Small intestine (tissue), 7 donors: ENCODE measurements around the gene WDCP. TPM values are rescaled to one million over a fixed set of nuclear protein-coding genes. Genes with fewer than 3 reads are reported as not detected.
A peak's percentile ranks its signal among the peaks of the same experiment; 100 is the strongest.

Source experiments
- DNase-seq, 2 donors: peaks; one replicate each; pipeline versions ENCODE4 v3.0.0 to v3.0.0-alpha.2; 2013
- FAIRE-seq: peaks from 2 replicates; lab custom pipeline; 2012; peaks lifted over from hg19 to GRCh38; lab: Jason Lieb, UNC
- H3K27ac ChIP-seq, 3 donors: one replicate each; pipeline ENCODE4 v1.5.1; 2013; ENCODE audit warnings: low read length in 2 of 3, mild to moderate bottlenecking in 2 of 3, control low read depth in 1 of 3, inconsistent platforms in 1 of 3, low read depth in 1 of 3, moderate library complexity in 1 of 3
- H3K27me3 ChIP-seq, 3 donors: one replicate each; pipeline ENCODE4 v1.6.1; 2013; ENCODE audit warnings: low read length in 3 of 3, inconsistent platforms in 1 of 3; ENCODE audit not compliant: control insufficient read depth in 3 of 3, insufficient read depth in 3 of 3
- H3K36me3 ChIP-seq, 3 donors: one replicate each; pipeline ENCODE4 v1.6.1; 2013; ENCODE audit warnings: low read length in 3 of 3, inconsistent platforms in 1 of 3, low read depth in 1 of 3, mild to moderate bottlenecking in 1 of 3, moderate library complexity in 1 of 3; ENCODE audit not compliant: control insufficient read depth in 3 of 3, insufficient read depth in 2 of 3
- H3K4me1 ChIP-seq, 3 donors: one replicate each; pipeline ENCODE4 v1.6.1; 2013; ENCODE audit warnings: low read length in 2 of 3, inconsistent platforms in 1 of 3, low read depth in 1 of 3, mild to moderate bottlenecking in 1 of 3, moderate library complexity in 1 of 3; ENCODE audit not compliant: control insufficient read depth in 3 of 3, insufficient read depth in 2 of 3
- H3K4me3 ChIP-seq, 3 donors: one replicate each; pipeline ENCODE4 v1.5.1; 2013; ENCODE audit warnings: low read length in 3 of 3, control low read depth in 1 of 3, inconsistent platforms in 1 of 3, low read depth in 1 of 3, mild to moderate bottlenecking in 1 of 3, moderate library complexity in 1 of 3
- H3K9me3 ChIP-seq, 2 donors: one replicate each; pipeline ENCODE4 v1.6.1; 2013; ENCODE audit warnings: low read depth in 1 of 2, low read length in 1 of 2; ENCODE audit not compliant: control insufficient read depth in 2 of 2, insufficient read depth in 1 of 2
- WGBS, 3 donors: extraction: QIAGEN DNeasy Blood & Tissue Kit; methylation state at CpG; one replicate each; pipeline ENCODE4 v1.1.7; 2013; 5-methylcytosine and 5-hydroxymethylcytosine counted together
- polyA plus RNA-seq, 4 donors: library from polyadenylated mRNA; stranded (reverse) in 3 of 4; unstranded in 1 of 4; fragments of 200-250 nt in 3 of 4; fragments of 120-200 nt in 1 of 4; gene quantifications; one replicate each; pipeline versions ENCODE4 v1.2.1 to v1.2.3, GENCODE V29; 2013
- donor health status: healthy with polysubstance abuse.
- donor health status: control.
- donor health status: control.
- donor health status: Bipolar disorder and iron deficiency.
- donor health status: healthy.

The WDCP gene
- polyA plus RNA-seq, 4 donors: 1.4 to 6.1 (median 2.2) TPM

GRCh38 chr2:24075915-24076848 lies 29.0 kb upstream of the WDCP start, which contains the start of gene SF3B6:
Gene SF3B6 (minus strand): TSS chr2:24076326. CDS start chr2:24076229, 97 bp downstream.
- peaks cover 0 to 18% (median 0%) of the 10 kb centered on the region in 3 donors for H3K4me1 ChIP-seq
- H3K9me3 ChIP-seq: no peaks in the 10 kb centered on the region
- DNase-seq: peak; percentile 100
- 0 to 1% (median 1%) methylated on average over 54 to 64 of the region's 64 CpGs for WGBS, 3 donors
- peak within 1 kb of the TSS; percentile 92 to 100 (median 99) for H3K27ac ChIP-seq
- peak within 1 kb of the TSS; percentile 70 to 78 (median 74) for H3K4me3 ChIP-seq
- H3K36me3 ChIP-seq: peaks cover 0 to 20% (median 12%) of the 10 kb centered on the region in 3 donors
- H3K27me3 ChIP-seq: no peaks in the 10 kb centered on the region
- FAIRE-seq: no peak

DNA sequence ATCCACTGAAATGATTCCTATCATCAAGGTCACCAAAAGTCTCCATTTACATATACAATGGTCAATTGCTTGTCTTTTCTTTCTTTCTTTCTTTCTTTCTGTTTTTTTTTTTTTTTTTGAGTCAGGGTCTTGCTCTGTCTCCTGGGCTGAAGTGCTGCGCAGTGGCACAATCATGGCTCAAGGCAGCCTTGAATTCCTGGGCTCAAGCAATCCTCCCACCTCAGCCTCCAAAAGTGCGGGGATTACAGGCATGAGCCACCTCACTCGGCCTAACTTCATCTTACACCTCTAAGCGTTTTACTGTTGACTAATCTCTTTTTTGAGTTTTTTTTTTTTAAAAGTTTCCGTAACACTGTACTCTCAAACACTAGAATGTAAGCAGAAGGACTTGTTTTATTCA lies 28.1 kb upstream of the WDCP start:
- no peak for FAIRE-seq
- peaks cover 0 to 18% (median 0%) of the 10 kb centered on the region in 3 donors for H3K4me1 ChIP-seq
- no peaks in the 10 kb centered on the region for H3K9me3 ChIP-seq
- H3K4me3 ChIP-seq: peak overlapping the region in 2 of 3 donors; percentile 74 to 77
- DNase-seq: no peak
- peaks cover 3 to 18% (median 12%) of the 10 kb centered on the region in 3 donors for H3K36me3 ChIP-seq
- H3K27ac ChIP-seq: peak overlapping the region in 2 of 3 donors; percentile 33 to 99
- 53 to 62% (median 60%) methylated on average over 5 of the region's 5 CpGs for WGBS, 3 donors
- no peaks in the 10 kb centered on the region for H3K27me3 ChIP-seq

DNA sequence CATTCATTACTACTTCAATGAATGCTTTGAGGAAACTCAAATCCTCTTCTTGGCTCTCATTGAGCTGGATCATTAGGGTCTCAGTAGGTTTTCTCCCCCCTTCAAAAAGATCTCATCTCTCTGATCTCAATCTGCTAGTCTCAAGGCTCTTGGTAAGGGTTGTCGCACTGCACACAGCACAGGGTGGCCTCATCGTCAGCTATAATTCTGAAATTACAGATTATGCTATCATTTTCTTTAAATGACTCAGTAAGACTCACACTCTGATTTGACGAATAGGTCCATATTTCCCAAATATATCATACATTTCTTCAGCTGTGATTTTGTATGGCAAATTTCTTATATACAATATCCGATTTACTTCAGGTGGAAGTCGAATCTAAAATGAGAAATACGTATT lies 26.6 kb upstream of the WDCP start:
- Histone ChIP-seq H3K4me1 (peaks cover 0 to 16% (median 0%) of the 10 kb centered on the region in 3 donors), H3K27me3 (no peaks in the 10 kb centered on the region), H3K36me3 (peaks cover 4 to 24% (median 15%) of the 10 kb centered on the region in 3 donors), H3K9me3 (no peaks in the 10 kb centered on the region), H3K27ac (no peak overlapping the region), H3K4me3 (no peak overlapping the region)
- no peak for FAIRE-seq
- 83 to 89% (median 86%) methylated on average over 6 of the region's 6 CpGs for WGBS, 3 donors
- no peak for DNase-seq

DNA sequence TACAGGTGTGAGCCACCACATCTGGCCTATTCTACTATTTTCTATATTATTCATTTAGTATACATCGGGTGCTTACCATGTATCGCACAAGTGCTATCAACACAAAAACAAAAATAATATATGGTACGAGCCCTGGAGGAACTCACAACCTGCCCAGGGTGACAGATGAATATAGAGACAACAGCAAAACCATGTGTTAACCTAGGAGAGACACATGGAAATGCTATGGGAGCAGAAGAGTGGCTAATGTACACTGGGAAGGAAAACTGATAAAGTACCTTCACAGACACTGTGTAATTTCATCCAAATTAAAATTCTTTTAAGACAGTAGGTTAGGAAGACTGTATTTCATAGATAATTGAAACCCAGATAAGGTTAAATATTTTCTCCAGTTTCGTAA lies 25.1 kb upstream of the WDCP start:
- Histone ChIP-seq H3K4me1 (peaks cover 0 to 2% (median 0%) of the 10 kb centered on the region in 3 donors), H3K27ac (no peak overlapping the region), H3K36me3 (peaks cover 4 to 31% (median 16%) of the 10 kb centered on the region in 3 donors), H3K9me3 (no peaks in the 10 kb centered on the region), H3K4me3 (no peak overlapping the region), H3K27me3 (no peaks in the 10 kb centered on the region)
- DNase-seq (no peak), FAIRE-seq (no peak)
- WGBS, 3 donors: 83 to 90% (median 83%) methylated on average over 4 of the region's 4 CpGs

GRCh38 chr2:24065341-24065740 lies 18.1 kb upstream of the WDCP start:
- H3K9me3 ChIP-seq: no peaks in the 10 kb centered on the region
- 81 to 91% (median 81%) methylated on average over 2 of the region's 2 CpGs for WGBS, 3 donors
- H3K4me1 ChIP-seq: no peaks in the 10 kb centered on the region
- no peak overlapping the region for H3K4me3 ChIP-seq
- peaks cover 3 to 19% (median 10%) of the 10 kb centered on the region in 3 donors for H3K36me3 ChIP-seq
- H3K27me3 ChIP-seq: no peaks in the 10 kb centered on the region
- FAIRE-seq (no peak), DNase-seq (no peak)
- H3K27ac ChIP-seq: no peak overlapping the region

DNA sequence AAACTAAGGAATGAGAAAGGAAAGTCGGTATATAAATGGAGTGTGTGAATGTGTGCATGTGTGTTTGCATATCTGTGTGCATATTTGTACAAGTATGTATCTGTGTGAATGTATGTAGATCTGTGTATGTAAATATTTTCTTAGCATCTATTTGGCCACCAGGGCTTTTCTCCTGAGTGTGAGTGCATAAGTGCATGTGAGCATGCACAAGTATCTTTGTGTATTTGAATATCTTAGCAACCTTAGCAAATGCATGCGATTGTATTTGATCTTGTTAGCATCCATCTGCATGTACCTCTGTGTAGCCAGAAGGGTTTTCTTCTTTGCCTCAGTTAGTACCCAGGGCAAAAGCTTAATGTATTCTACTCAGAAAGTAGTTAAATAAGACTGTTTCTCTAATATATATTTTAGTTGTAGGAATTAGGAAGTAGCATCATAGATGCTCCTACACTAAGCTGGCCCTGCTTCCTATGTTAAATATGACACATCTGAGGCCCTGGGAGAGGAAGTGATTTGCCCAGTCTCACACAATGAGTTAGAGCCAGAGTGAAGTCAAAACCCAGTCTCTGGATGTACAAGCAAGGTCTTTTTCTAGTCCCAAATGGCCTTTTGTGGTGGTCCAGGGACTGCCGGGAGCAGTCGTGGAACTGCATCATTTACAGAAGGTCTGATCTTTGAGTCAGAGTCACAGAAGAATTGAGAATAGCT lies 11.5 kb upstream of the WDCP start:
- Histone ChIP-seq H3K27me3 (no peaks in the 10 kb centered on the region), H3K36me3 (peaks cover 0 to 2% (median 0%) of the 10 kb centered on the region in 3 donors), H3K27ac (no peak overlapping the region), H3K4me3 (no peak overlapping the region), H3K4me1 (no peaks in the 10 kb centered on the region), H3K9me3 (no peaks in the 10 kb centered on the region)
- DNase-seq (no peak), FAIRE-seq (no peak)
- 67 to 80% (median 72%) methylated on average over 4 of the region's 4 CpGs for WGBS, 3 donors

DNA sequence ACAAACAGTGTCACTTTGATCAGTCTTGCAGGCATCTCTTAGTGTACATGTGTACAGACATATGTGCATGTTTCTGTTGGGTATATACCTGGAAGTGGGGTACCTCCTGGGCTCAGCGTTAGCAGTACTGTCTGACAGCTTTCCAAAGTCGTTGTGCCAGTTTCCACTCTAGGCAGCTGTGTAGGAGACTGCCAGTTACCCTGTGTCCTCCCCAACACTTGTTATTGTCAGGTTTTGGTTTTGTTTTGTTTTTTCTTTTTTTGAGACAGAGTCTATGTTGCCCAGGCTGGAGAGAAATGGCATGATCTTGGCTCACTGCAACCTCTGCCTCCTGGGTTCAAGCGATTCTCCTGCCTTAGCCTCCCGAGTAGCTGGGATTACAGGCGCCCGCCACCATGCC lies 8.6 kb upstream of the WDCP start:
- no peak overlapping the region for H3K27ac ChIP-seq
- DNase-seq: no peak
- H3K9me3 ChIP-seq: no peaks in the 10 kb centered on the region
- no peaks in the 10 kb centered on the region for H3K27me3 ChIP-seq
- no peaks in the 10 kb centered on the region for H3K4me1 ChIP-seq
- WGBS, 3 donors: 79 to 86% (median 84%) methylated on average over 6 of the region's 6 CpGs
- peaks cover 0 to 2% (median 0%) of the 10 kb centered on the region in 3 donors for H3K36me3 ChIP-seq
- no peak for FAIRE-seq
- no peak overlapping the region for H3K4me3 ChIP-seq

DNA sequence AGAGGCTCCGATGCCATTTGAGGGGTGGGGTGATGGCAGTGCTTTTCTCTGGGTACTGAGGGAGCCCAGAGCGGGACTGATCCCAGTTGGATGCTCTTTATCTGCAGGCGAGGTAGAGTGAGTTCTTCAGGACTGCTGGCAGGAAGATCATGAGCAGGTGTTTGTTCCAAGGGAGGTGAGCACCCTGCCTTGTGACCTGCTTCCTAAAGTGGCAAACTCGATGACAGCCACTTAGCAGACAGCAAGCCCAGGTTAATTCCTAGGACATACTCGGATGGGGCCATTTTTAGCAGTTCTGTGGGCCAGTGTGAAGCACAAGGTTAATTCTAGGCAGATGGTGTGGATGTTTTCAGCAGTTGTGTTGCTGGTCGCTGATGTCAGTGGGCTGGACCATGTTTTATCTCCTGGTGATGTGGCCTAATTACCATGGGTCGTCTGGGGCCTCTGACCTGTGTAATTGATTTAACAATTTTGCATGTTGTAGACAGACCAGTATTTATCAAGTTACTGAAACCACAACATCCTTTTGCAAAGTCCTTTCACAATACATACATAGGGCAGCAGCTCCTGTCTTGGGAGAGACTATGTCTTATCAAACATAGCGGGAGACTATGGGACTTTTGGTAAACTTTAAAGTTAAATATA lies 7.3 kb upstream of the WDCP start:
- peaks cover 0 to 5% (median 0%) of the 10 kb centered on the region in 3 donors for H3K4me1 ChIP-seq
- WGBS, 3 donors: 63 to 78% (median 70%) methylated on average over 8 of the region's 8 CpGs
- no peak overlapping the region for H3K27ac ChIP-seq
- H3K4me3 ChIP-seq: no peak overlapping the region
- H3K36me3 ChIP-seq: peaks cover 0 to 2% (median 0%) of the 10 kb centered on the region in 3 donors
- peaks cover 0 to 8% (median 0%) of the 10 kb centered on the region in 3 donors for H3K27me3 ChIP-seq
- FAIRE-seq (no peak), DNase-seq (no peak)
- H3K9me3 ChIP-seq: no peaks in the 10 kb centered on the region
